Neural progenitor cell (in vitro differentiated cells): Measurements from ENCODE around the gene TMEM63C. TPM values are rescaled to one million over a fixed set of nuclear protein-coding genes. Genes with fewer than 3 reads are reported as not detected.
A peak's percentile ranks its signal among the peaks of the same experiment; 100 is the strongest.

Experiments used
- DNase-seq: peaks from one replicate; pipeline ENCODE4 v3.0.0-alpha.2; 2016; ENCODE audit warnings: low spot score
- H2AFZ ChIP-seq: fragments of 200-600 bp; sonication (generic); replicated peaks from 2 replicates; pipeline ENCODE4 v1.6.1; 2016; ENCODE audit warnings: antibody characterized with exemption
- H3F3A ChIP-seq: fragments of 200-600 bp; sonication (generic); 2 replicates; pipeline ENCODE4 v1.6.1; 2016; ENCODE audit warnings: antibody characterized with exemption, low read depth
- H3K27ac ChIP-seq: fragments of 200-600 bp; sonication (generic); 2 replicates; pipeline ENCODE4 v1.5.1; 2016; ENCODE audit warnings: mild to moderate bottlenecking
- H3K27me3 ChIP-seq: fragments of 200-600 bp; sonication (generic); 2 replicates; pipeline ENCODE4 v1.6.1; 2016; ENCODE audit warnings: mild to moderate bottlenecking, moderate library complexity
- H3K36me3 ChIP-seq: fragments of 200-600 bp; sonication (generic); 2 replicates; pipeline ENCODE4 v1.5.1; 2016
- H3K4me1 ChIP-seq: fragments of 200-600 bp; sonication (generic); 2 replicates; pipeline ENCODE4 v1.6.1; 2016; ENCODE audit warnings: mixed run types
- H3K4me2 ChIP-seq: fragments of 200-600 bp; sonication (generic); 2 replicates; pipeline ENCODE4 v1.6.1; 2016
- H3K4me3 ChIP-seq: fragments of 200-600 bp; sonication (generic); 2 replicates; pipeline ENCODE4 v1.5.1; 2016
- H3K79me2 ChIP-seq: fragments of 200-600 bp; sonication (generic); 2 replicates; pipeline ENCODE4 v1.6.1; 2016; ENCODE audit warnings: low read depth
- H3K9ac ChIP-seq: fragments of 200-600 bp; sonication (generic); 2 replicates; pipeline ENCODE4 v1.6.1; 2016
- H3K9me3 ChIP-seq: fragments of 200-600 bp; sonication (generic); 2 replicates; pipeline ENCODE4 v1.5.1; 2016; ENCODE audit warnings: low read depth
- H4K20me1 ChIP-seq: fragments of 200-600 bp; sonication (generic); 2 replicates; pipeline ENCODE4 v1.6.1; 2016; ENCODE audit warnings: low read depth
- H3K27ac Mint-ChIP-seq: 3 replicates; pipeline ENCODE4 v1.8.0; 2021; ENCODE audit warnings: mixed read lengths
- H3K27me3 Mint-ChIP-seq: 2 replicates; pipeline ENCODE4 v1.8.0; 2022; ENCODE audit warnings: low read depth, mild to moderate bottlenecking, inconsistent platforms, moderate library complexity, mixed read lengths; ENCODE audit not compliant: insufficient read depth
- H3K36me3 Mint-ChIP-seq: 3 replicates; pipeline ENCODE4 v1.8.0; 2021; ENCODE audit warnings: mixed read lengths
- H3K4me1 Mint-ChIP-seq: 3 replicates; pipeline ENCODE4 v1.8.0; 2021; ENCODE audit warnings: mixed read lengths
- H3K4me3 Mint-ChIP-seq: 3 replicates; pipeline ENCODE4 v1.8.0; 2021; ENCODE audit warnings: mild to moderate bottlenecking, moderate library complexity, mixed read lengths
- H3K9me3 Mint-ChIP-seq: 3 replicates; pipeline ENCODE4 v1.8.0; 2020; ENCODE audit warnings: mixed read lengths
- EZH2 ChIP-seq: fragments of 200-600 bp; sonication (generic); IDR thresholded peaks from 2 replicates; pipeline ENCODE4 v1.6.1; 2017; ENCODE audit warnings: antibody characterized with exemption, mild to moderate bottlenecking, moderate library complexity
- EZH2phosphoT487 ChIP-seq: fragments of 200-600 bp; sonication (generic); IDR thresholded peaks from 2 replicates; pipeline ENCODE4 v1.6.1; 2017; ENCODE audit warnings: antibody characterized with exemption
- total RNA-seq: library from RNA; depleted of rRNA; stranded (reverse); fragments of >200 nt; gene quantifications from 2 replicates; pipeline ENCODE4 v1.2.3, GENCODE V29; 2015; ENCODE audit warnings: low replicate concordance
- TF ChIP-seq, protein P1 (sequence below): fragments of 200-600 bp; sonication (generic); IDR thresholded peaks from 2 replicates; pipeline ENCODE4 v1.5.1; 2017; ENCODE audit warnings: antibody characterized with exemption, mild to moderate bottlenecking

The TMEM63C gene
- total RNA-seq, 1 donor from 2014 or later: 1.5 TPM

- Histone ChIP-seq H3K9me3 (no peaks in the 10 kb centered on the region), H3K4me1 (no peaks in the 10 kb centered on the region), H3K79me2 (no peaks in the 10 kb centered on the region), H3K4me3 (no peak overlapping the region), H3K27me3 (no peaks in the 10 kb centered on the region), H4K20me1 (no peaks in the 10 kb centered on the region), H3K27ac (no peak overlapping the region), H3K4me2 (no peak overlapping the region), H3F3A (no peaks in the 10 kb centered on the region), H2AFZ (peak overlapping the region; percentile 58), H3K36me3 (no peaks in the 10 kb centered on the region), H3K9ac (no peak overlapping the region)
- Mint-ChIP-seq H3K27ac (no peak overlapping the region), H3K4me1 (no peaks in the 10 kb centered on the region), H3K9me3 (peaks cover 3% of the 10 kb centered on the region), H3K27me3 (peaks cover 11% of the 10 kb centered on the region), H3K36me3 (no peaks in the 10 kb centered on the region), H3K4me3 (no peak overlapping the region)
- TF ChIP-seq, protein P1, sequence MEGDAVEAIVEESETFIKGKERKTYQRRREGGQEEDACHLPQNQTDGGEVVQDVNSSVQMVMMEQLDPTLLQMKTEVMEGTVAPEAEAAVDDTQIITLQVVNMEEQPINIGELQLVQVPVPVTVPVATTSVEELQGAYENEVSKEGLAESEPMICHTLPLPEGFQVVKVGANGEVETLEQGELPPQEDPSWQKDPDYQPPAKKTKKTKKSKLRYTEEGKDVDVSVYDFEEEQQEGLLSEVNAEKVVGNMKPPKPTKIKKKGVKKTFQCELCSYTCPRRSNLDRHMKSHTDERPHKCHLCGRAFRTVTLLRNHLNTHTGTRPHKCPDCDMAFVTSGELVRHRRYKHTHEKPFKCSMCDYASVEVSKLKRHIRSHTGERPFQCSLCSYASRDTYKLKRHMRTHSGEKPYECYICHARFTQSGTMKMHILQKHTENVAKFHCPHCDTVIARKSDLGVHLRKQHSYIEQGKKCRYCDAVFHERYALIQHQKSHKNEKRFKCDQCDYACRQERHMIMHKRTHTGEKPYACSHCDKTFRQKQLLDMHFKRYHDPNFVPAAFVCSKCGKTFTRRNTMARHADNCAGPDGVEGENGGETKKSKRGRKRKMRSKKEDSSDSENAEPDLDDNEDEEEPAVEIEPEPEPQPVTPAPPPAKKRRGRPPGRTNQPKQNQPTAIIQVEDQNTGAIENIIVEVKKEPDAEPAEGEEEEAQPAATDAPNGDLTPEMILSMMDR: no peak
- no peak for TF ChIP-seq EZH2
- TF ChIP-seq EZH2phosphoT487: no peak
- DNase-seq: no peak
Observed at GRCh38 chr14:77260199-77260598, 78.6 kb downstream of the TMEM63C start.

DNA sequence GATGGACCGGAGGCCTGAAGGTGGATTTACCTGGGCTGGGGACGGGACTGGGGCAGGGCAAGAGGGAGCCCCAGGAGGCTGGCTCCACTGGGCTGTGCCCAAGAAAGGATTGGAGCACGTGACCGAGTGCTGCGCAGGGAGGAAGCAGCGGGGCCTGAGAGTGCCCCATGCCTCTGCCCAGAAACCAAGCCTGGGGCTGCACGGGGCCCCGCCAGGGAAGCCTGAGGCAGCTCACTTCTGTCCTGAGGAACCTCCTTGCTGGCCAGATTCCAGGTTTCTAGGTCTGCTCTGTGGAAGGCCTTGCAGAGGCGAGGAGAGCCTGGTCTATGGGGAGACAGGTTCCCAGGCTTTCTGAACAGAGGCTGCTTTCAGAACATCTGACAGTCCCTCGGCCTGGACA, 79.0 kb downstream of the TMEM63C start:
- Histone ChIP-seq H2AFZ (peak overlapping the region; percentile 58), H3K36me3 (no peaks in the 10 kb centered on the region), H3K79me2 (no peaks in the 10 kb centered on the region), H3K9ac (no peak overlapping the region), H3K9me3 (no peaks in the 10 kb centered on the region), H3K4me1 (no peaks in the 10 kb centered on the region), H4K20me1 (no peaks in the 10 kb centered on the region), H3K27me3 (no peaks in the 10 kb centered on the region), H3F3A (no peaks in the 10 kb centered on the region), H3K27ac (no peak overlapping the region), H3K4me2 (no peak overlapping the region), H3K4me3 (no peak overlapping the region)
- DNase-seq: no peak
- Mint-ChIP-seq H3K9me3 (peaks cover 3% of the 10 kb centered on the region), H3K27me3 (peaks cover 12% of the 10 kb centered on the region), H3K4me1 (no peaks in the 10 kb centered on the region), H3K27ac (no peak overlapping the region), H3K4me3 (no peak overlapping the region), H3K36me3 (no peaks in the 10 kb centered on the region)
- TF ChIP-seq EZH2: no peak
- TF ChIP-seq, protein P1: no peak
- no peak for TF ChIP-seq EZH2phosphoT487

DNA sequence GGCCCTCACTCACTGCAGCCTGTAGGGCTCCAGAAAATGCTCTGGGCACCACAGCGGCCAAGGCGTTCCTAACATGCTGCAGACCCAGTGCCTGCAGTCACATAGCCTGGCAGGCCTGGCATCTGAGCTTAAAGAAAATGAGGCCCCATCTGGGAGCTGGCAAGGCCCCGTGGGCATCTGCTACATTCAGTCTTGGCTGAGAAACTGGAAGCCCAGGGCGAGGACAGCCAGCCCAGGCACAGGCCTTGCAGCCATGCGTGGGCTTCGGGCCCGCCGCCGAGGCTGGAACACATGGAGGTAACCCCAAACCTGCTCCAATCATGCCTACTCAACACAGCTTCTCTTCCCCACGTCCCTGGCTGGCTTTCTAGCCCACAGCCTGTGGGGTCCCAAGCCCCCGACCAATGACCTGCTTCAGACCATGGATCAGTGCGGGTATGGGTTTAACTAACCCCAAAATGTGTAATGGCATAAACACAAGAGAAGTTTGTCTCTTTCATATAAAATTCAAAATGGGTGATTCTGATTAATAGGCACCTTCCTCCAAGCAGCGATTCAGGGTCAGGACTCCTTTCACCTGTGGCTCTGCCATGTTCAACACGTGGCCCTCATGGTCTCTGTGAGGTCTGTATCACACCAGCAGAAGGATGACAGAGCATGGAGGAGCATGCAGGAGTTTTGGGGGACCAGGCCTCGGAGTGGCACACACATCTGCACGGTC, 83.0 kb downstream of the TMEM63C start:
- Histone ChIP-seq H3K4me2 (no peak overlapping the region), H4K20me1 (no peaks in the 10 kb centered on the region), H3K9ac (no peak overlapping the region), H3K36me3 (no peaks in the 10 kb centered on the region), H3K4me3 (no peak overlapping the region), H3K27me3 (peaks cover 26% of the 10 kb centered on the region), H3F3A (peaks cover 6% of the 10 kb centered on the region), H3K4me1 (no peaks in the 10 kb centered on the region), H3K79me2 (no peaks in the 10 kb centered on the region), H3K27ac (no peak overlapping the region), H2AFZ (no peak overlapping the region), H3K9me3 (no peaks in the 10 kb centered on the region)
- Mint-ChIP-seq H3K4me1 (no peaks in the 10 kb centered on the region), H3K36me3 (no peaks in the 10 kb centered on the region), H3K27me3 (peaks cover 30% of the 10 kb centered on the region), H3K27ac (no peak overlapping the region), H3K4me3 (no peak overlapping the region), H3K9me3 (peaks cover 2% of the 10 kb centered on the region)
- no peak for TF ChIP-seq EZH2phosphoT487
- TF ChIP-seq EZH2: no peak
- TF ChIP-seq, protein P1: no peak
- no peak for DNase-seq
